ENCODE results near the gene MAP2K3. TPM values are rescaled to one million over a fixed set of nuclear protein-coding genes. Genes with fewer than 3 reads are reported as not detected.

Gene MAP2K3
- total and polyA plus RNA-seq, 2 donors (not counting 3 experiments of a cell fraction or from before 2014, with no cell fraction given), result 15.3 to 36.3 TPM

GRCh38 chr17:21242026-21242697 lies 42.3 kb upstream of the MAP2K3 start:
- DNase-seq (ENCODE audit: low read depth, low spot score) (no peak), FAIRE-seq (no peak)
- TF ChIP-seq POLR2A (IDR thresholded peaks at IDR 0.05; ENCODE audit: low read depth, low read length) (no peak), CTCF (IDR thresholded peaks at IDR 0.05; ENCODE audit: extremely low read depth in 1 of 2, insufficient read depth in 1 of 2, low read depth in 1 of 2, low read length in 2 of 2) (no peak), JUN (IDR thresholded peaks at IDR 0.05; ENCODE audit: borderline replicate concordance, insufficient read depth, insufficient read length, low read depth) (no peak), MAX (IDR thresholded peaks at IDR 0.05; ENCODE audit: insufficient read depth, insufficient read length) (no peak), EZH2 (IDR thresholded peaks at IDR 0.05; ENCODE audit: borderline replicate concordance, low read depth, low read length, severe bottlenecking) (no peak), POLR2AphosphoS5 (IDR thresholded peaks at IDR 0.05; ENCODE audit: insufficient read depth, low read depth, low read length) (no peak), FOS (IDR thresholded peaks at IDR 0.05; ENCODE audit: borderline replicate concordance, insufficient read depth, low read length) (no peak), GATA2 (IDR thresholded peaks at IDR 0.05; ENCODE audit: insufficient read depth, insufficient read length, low read depth, low read length) (no peak), MYC (IDR thresholded peaks at IDR 0.05; ENCODE audit: low read depth, low read length) (no peak)
- Histone ChIP-seq H3K9me3 (replicated peaks; ENCODE audit: control insufficient read depth, insufficient read depth, low read length) (no peaks in the 10 kb centered on the region), H3K27ac (ENCODE audit: insufficient read depth, low read depth, low read length) (no peak overlapping the region), H3K9ac (replicated peaks; ENCODE audit: extremely low read depth, insufficient read depth, low read length) (no peak overlapping the region), H3K4me3 (replicated peaks in 1 of 3; ENCODE audit: insufficient read depth in 1 of 3, low read depth in 1 of 3, low read length in 3 of 3) (no peak overlapping the region), H2AFZ (ENCODE audit: low read depth, low read length) (no peak overlapping the region), H3K79me2 (ENCODE audit: control insufficient read depth, insufficient read depth, low read length) (no peaks in the 10 kb centered on the region), H3K4me1 (ENCODE audit: control insufficient read depth, extremely low read depth, insufficient read depth, low read length) (no peaks in the 10 kb centered on the region), H3K9me1 (replicated peaks; ENCODE audit: control insufficient read depth, extremely low read depth, insufficient read depth, low read length) (no peaks in the 10 kb centered on the region), H3K27me3 (ENCODE audit: control insufficient read depth in 2 of 2, insufficient read depth in 2 of 2, low read length in 2 of 2) (peaks cover 0 to 3% of the 10 kb centered on the region in 2 experiments), H3K36me3 (ENCODE audit: control insufficient read depth in 2 of 2, extremely low read depth in 1 of 2, insufficient read depth in 2 of 2, low read length in 2 of 2) (peaks cover 0 to 3% of the 10 kb centered on the region in 2 experiments), H3K4me2 (ENCODE audit: insufficient read depth, low read length) (no peak overlapping the region), H4K20me1 (replicated peaks; ENCODE audit: control insufficient read depth, extremely low read depth, insufficient read depth, low read length) (no peaks in the 10 kb centered on the region)
- intact Hi-C loops (cut with micrococcal nuclease) (no loop called here), dilution Hi-C loops (cut with MboI; ENCODE audit: extremely low pct_ligation_motif_present, low sequenced_read_pairs) (no loop called here)
- BruUV-seq (replicated peaks), result no TSS peak
- CTCF ChIA-PET, result interaction anchor here (0.6 kb wide), 1 partner anchor 110 kb away, joined by 4 read pairs; no protein-coding TSS in a partner anchor
- POLR2A ChIA-PET, result no interaction called here

Measured in endothelial cell of umbilical vein (primary cell).